ENCODE results near the gene CRYM.

CRYM gene

GRCh38 chr16:21242756-21243155 is 35.3 kb downstream of the CRYM start:
- in situ Hi-C loops (cut with HindIII; ENCODE audit: low pct_ligation_motif_present, low sequenced_read_pairs): no loop called here
- Histone ChIP-seq H3K27me3 (replicated peaks) (peaks cover 2% of the 10 kb centered on the region), H3K36me3 (replicated peaks) (no peaks in the 10 kb centered on the region), H3K27ac (no peak overlapping the region), H3K4me3 (ENCODE audit: low read depth, low read length) (no peak overlapping the region)
- DNase-seq: no peak
- TF ChIP-seq CTCF (IDR thresholded peaks at IDR 0.05; ENCODE audit: low read depth, low read length, missing control alignments): no peak

- no peak overlapping the region for H3K27ac ChIP-seq
- no peak for TF ChIP-seq CTCF (IDR thresholded peaks at IDR 0.05; ENCODE audit: low read depth, low read length, missing control alignments)
- no peaks in the 10 kb centered on the region for H3K36me3 ChIP-seq (replicated peaks)
- in situ Hi-C loops (cut with HindIII; ENCODE audit: low pct_ligation_motif_present, low sequenced_read_pairs): no loop called here
- no peak for DNase-seq
- H3K27me3 ChIP-seq (replicated peaks): no peaks in the 10 kb centered on the region
- no peak overlapping the region for H3K4me3 ChIP-seq (ENCODE audit: low read depth, low read length)
Observed at GRCh38 chr16:21239646-21240045, 38.4 kb downstream of the CRYM start.

- H3K4me3 ChIP-seq (ENCODE audit: low read depth, low read length): no peak overlapping the region
- no peak for DNase-seq
- in situ Hi-C loops (cut with HindIII; ENCODE audit: low pct_ligation_motif_present, low sequenced_read_pairs): no loop called here
- H3K36me3 ChIP-seq (replicated peaks): no peaks in the 10 kb centered on the region
- no peak overlapping the region for H3K27ac ChIP-seq
- no peak for TF ChIP-seq CTCF (IDR thresholded peaks at IDR 0.05; ENCODE audit: low read depth, low read length, missing control alignments)
- H3K27me3 ChIP-seq (replicated peaks): no peaks in the 10 kb centered on the region
Observed at GRCh38 chr16:21236831-21237230, 41.3 kb downstream of the CRYM start.

- Histone ChIP-seq H3K27me3 (replicated peaks) (no peaks in the 10 kb centered on the region), H3K36me3 (replicated peaks) (no peaks in the 10 kb centered on the region), H3K27ac (no peak overlapping the region), H3K4me3 (ENCODE audit: low read depth, low read length) (no peak overlapping the region)
- in situ Hi-C loops (cut with HindIII; ENCODE audit: low pct_ligation_motif_present, low sequenced_read_pairs): no loop called here
- DNase-seq: no peak
- no peak for TF ChIP-seq CTCF (IDR thresholded peaks at IDR 0.05; ENCODE audit: low read depth, low read length, missing control alignments)
Observed at GRCh38 chr16:21235199-21235585, 42.9 kb downstream of the CRYM start.

GRCh38 chr16:21233521-21234150 is 44.5 kb downstream of the CRYM start, which contains the start of gene ANKS4B:
Gene ANKS4B (plus strand): TSS chr16:21233699. CDS start chr16:21233738, 39 bp downstream.
- no peak for TF ChIP-seq CTCF (IDR thresholded peaks at IDR 0.05; ENCODE audit: low read depth, low read length, missing control alignments)
- H3K4me3 ChIP-seq (ENCODE audit: low read depth, low read length): no peak within 1 kb of the TSS
- H3K27me3 ChIP-seq (replicated peaks): no peaks in the 10 kb centered on the region
- DNase-seq: no peak
- no peak within 1 kb of the TSS for H3K27ac ChIP-seq
- in situ Hi-C loops (cut with HindIII; ENCODE audit: low pct_ligation_motif_present, low sequenced_read_pairs): no loop called here
- no peaks in the 10 kb centered on the region for H3K36me3 ChIP-seq (replicated peaks)

GRCh38 chr16:21233045-21233520 is 45.0 kb downstream of the CRYM start:
- Histone ChIP-seq H3K27ac (no peak overlapping the region), H3K36me3 (replicated peaks) (no peaks in the 10 kb centered on the region), H3K4me3 (ENCODE audit: low read depth, low read length) (no peak overlapping the region), H3K27me3 (replicated peaks) (no peaks in the 10 kb centered on the region)
- DNase-seq: no peak
- in situ Hi-C loops (cut with HindIII; ENCODE audit: low pct_ligation_motif_present, low sequenced_read_pairs): no loop called here
- no peak for TF ChIP-seq CTCF (IDR thresholded peaks at IDR 0.05; ENCODE audit: low read depth, low read length, missing control alignments)
